ENCODE measurements around the gene ZNF107.
"Not testable (repeated sequence)": the region's sequence is repeated elsewhere in the genome, so short reads cannot be mapped to it uniquely, and the experiment has no call there.

The ZNF107 gene

GRCh38 chr7:64642875-64643274 lies 23.1 kb upstream of the ZNF107 start:
- no peak for DNase-seq (ENCODE audit: low read depth in 1 of 2, low spot score in 1 of 2)

DNA sequence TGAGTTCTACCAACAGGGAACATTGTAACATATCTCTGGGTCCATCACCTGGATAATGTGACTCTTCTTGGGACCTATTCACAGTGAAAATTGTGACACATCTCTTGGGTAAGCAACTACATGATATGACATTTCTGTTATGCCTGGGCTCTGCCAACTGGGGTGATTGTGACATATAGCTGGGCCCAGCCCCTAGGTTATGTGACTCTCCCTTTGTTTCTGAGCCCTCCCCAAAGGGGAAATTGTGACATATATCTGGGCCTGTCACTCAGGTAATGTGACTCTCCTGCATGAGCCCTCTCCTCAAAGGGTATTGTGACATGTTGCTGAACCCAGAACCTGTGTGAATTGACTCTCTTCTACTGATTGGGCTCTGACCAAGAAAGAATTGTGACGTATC lies 22.4 kb upstream of the ZNF107 start:
- DNase-seq (ENCODE audit: low read depth in 1 of 2, low spot score in 1 of 2) = no peak

DNA sequence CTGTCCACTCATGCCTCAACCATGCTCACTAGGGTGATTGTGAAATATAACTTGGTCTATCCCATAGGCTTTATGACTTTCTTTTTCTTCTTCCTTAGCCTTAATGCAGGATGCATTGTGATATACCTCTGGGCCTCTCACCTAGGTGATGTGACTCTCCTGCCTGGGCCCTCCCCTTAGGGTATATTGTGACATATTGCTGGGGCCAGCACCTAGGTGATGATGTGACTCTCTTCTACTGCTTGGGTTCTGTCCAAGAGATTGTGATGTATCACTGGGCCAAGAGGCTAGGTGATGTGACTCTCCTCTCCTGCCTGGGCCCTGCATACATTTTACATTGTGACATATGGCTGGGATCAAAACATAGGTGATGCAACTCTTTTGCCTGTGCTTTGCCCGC lies 14.7 kb upstream of the ZNF107 start:
- DNase-seq (ENCODE audit: low read depth in 1 of 2, low spot score in 1 of 2) = no peak

GRCh38 chr7:64651632-64652165 lies 14.2 kb upstream of the ZNF107 start:
- no peak for DNase-seq (ENCODE audit: low read depth in 1 of 2, low spot score in 1 of 2)

- DNase-seq (ENCODE audit: low read depth in 1 of 2, low spot score in 1 of 2) = no peak
Observed at GRCh38 chr7:64653721-64654401, 12.1 kb upstream of the ZNF107 start.

- no peak for DNase-seq (ENCODE audit: low read depth in 1 of 2, low spot score in 1 of 2)
Observed at GRCh38 chr7:64654796-64655548, 11.0 kb upstream of the ZNF107 start.

GRCh38 chr7:64655811-64656210 lies 10.1 kb upstream of the ZNF107 start:
- no peak for DNase-seq (ENCODE audit: low read depth in 1 of 2, low spot score in 1 of 2)

DNA sequence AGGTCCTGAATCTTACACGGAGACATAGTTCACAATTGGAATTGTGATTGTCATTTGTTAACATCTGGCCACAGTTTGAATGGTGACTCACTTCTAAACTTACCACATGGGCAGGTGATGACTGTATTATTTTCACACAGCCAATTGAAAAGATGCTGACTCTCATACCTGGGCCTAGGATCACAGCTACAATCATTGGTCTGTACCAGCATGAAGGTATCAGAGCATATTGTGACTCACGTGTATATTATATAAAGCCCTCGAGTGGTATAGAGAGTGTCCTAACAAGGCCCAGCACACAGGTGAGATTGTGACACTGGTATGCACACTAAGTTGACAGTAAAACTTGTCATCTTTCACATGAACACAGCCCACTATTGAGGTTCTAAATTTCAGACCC lies 9.4 kb upstream of the ZNF107 start:
- DNase-seq (ENCODE audit: low read depth in 1 of 2, low spot score in 1 of 2) = no peak

DNA sequence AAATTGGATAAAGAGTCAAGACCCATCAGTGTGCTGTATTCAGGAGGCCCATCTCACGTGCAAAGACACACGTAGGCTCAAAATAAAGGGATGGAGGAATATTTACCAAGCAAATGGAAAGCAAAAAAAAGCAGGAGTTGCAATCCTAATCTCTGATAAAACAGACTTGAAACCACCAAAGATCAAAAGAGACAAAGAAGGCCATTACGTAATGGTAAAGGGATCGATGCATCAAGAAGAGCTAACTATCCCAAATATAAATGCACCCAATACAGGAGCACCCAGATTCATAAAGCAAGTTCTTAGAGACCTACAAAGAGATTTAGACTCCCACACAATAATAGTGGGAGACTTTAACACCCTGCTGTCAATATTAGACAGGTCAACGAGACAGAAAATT lies 3.8 kb upstream of the ZNF107 start:
- DNase-seq (ENCODE audit: low read depth in 1 of 2, low spot score in 1 of 2) = not testable (repeated sequence)

- DNase-seq (ENCODE audit: low read depth in 1 of 2, low spot score in 1 of 2) = no peak
Observed at GRCh38 chr7:64666663-64667050, 724 bp downstream of the ZNF107 start.

- DNase-seq (ENCODE audit: low read depth in 1 of 2, low spot score in 1 of 2) = no peak
Observed at GRCh38 chr7:64667311-64667710, 1.4 kb downstream of the ZNF107 start.

DNA sequence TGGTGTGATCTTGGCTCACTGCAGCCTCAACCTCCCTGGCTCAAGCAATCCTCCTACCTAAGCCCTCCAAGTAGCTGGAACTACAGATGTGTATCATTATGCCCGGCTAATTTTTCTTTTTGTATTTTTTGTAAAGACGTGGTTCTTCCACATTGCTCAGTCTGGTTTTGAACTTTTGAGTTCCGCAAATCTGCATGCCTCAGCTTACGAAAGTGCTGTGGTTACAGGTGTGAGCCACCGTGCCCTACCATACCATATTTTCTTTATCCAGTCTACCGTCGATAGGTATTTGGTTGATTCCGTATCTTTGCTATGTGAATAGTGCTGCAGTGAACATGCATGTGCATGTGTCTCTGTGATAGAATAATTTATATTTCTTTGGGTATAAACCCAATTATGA lies 6.5 kb downstream of the ZNF107 start:
- no peak for DNase-seq (ENCODE audit: low read depth in 1 of 2, low spot score in 1 of 2)

DNA sequence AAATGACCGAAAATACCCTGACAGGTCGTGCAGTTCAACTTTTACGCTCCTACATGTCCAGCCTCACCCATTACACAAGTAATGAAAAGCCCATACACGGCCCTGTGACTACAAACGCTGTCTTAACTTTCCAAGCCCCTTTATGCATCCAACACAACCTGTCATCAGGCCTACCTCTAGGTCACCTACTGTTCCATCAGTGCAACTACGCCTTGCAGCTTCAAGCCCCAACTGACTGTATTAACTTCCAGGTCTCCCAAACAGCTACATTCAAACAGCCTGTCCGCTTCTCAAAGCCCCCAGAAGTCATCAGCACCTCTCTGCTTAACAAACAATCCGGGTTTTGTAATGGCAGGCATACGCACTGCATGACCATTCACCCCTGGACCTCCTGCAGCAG lies 19.2 kb downstream of the ZNF107 start:
- DNase-seq (ENCODE audit: low read depth in 1 of 2, low spot score in 1 of 2) = no peak

DNA sequence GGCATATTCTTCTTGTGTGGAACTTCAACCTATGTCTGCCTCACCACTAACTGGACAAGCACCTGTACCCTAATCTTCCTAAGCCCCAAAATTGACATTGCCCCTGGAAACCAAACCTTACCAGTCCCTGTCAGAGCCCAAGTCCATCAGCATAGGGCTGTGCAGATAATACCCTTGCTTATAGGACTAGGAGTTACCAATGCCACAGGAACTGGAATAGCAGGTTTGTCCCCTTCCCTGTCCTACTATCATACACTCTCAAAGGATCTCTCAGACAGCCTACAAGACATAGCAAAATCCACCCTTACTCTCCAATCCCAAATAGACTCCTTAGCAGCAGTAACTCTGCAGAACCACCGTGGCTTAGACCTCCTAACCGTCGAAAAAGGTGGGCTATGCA lies 19.8 kb downstream of the ZNF107 start:
- DNase-seq (ENCODE audit: low read depth in 1 of 2, low spot score in 1 of 2) = no peak

DNA sequence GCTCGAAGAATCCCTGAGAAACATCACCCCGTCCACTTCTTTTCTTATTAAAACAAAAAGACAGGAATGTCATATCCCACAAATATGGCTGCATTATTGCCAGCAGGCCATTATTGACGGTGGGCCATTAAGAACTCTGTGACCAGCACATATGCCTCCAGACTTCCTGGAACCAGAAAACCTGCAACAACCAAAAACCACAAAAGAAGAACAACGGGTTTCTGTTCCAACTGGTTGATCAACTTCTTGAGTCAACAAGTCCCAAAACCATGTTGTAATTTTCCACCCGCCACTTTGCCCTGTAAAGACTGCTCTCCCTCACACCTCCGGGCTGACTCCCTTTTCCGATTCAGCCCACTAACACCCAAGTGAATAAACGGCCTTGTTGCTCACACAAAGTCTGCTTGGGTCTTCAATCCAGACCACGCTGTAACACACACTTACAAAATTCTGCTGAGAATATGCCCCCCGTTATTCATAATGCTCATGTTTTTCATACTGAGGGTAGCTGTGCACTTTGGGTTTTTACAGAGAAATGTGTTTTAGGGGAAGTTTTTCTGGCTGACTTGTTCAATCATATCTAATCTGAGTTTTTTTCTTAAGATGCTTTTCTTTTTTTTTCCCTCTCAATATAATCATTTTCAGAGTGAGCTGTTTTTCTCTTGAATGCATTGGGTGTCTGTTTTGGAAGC lies 20.7 kb downstream of the ZNF107 start:
- no peak for DNase-seq (ENCODE audit: low read depth in 1 of 2, low spot score in 1 of 2)

- no peak for DNase-seq (ENCODE audit: low read depth in 1 of 2, low spot score in 1 of 2)
Observed at GRCh38 chr7:64687249-64687648, 21.3 kb downstream of the ZNF107 start.

DNA sequence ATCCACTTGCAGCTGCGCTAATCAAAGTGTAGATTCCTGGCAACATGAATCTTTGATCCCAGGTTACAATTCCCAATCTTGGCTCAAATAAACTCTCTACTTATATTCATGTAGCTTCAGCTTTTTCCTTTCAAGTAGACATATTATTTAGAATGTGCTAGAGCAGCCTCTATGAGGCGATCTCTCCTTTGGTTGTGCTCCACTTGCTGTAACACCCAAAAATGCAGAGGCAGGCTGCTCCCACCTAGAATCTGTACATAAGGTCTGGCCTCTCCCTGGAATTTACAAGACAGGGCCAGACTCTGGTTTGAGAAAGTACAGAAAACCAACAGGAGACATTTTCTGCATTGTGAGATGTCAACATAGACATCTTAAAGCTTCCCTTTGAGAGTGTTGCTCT lies 23.1 kb downstream of the ZNF107 start:
- no peak for DNase-seq (ENCODE audit: low read depth in 1 of 2, low spot score in 1 of 2)

- DNase-seq (ENCODE audit: low read depth in 1 of 2, low spot score in 1 of 2) = no peak
Observed at GRCh38 chr7:64691831-64692230, 25.9 kb downstream of the ZNF107 start.

- not testable (repeated sequence) for DNase-seq (ENCODE audit: low read depth in 1 of 2, low spot score in 1 of 2)
Observed at GRCh38 chr7:64697863-64698262, 31.9 kb downstream of the ZNF107 start.

DNA sequence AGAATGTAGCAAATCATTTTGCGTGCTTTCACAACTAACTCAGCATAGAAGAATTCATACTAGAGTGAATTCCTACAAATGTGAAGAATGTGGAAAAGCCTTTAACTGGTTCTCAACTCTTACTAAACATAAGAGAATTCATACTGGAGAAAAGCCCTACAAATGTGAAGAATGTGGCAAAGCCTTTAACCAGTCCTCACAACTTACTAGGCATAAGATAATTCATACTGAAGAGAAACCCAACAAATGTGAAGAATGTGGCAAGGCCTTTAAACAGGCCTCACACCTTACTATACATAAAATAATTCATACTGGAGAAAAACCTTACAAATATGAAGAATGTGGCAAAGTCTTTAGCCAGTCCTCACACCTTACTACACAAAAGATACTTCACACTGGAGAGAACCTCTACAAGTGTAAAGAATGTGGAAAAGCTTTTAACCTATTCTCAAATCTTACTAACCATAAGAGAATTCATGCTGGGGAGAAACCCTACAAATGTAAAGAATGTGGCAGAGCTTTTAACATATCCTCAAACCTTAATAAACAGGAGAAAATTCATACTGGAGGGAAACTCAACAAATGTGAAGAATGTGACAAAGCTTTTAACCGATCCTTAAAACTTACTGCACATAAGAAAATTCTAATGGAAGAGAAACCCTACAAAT lies 40.8 kb downstream of the ZNF107 start:
- DNase-seq (ENCODE audit: low read depth in 1 of 2, low spot score in 1 of 2) = no peak

- not testable (repeated sequence) for DNase-seq (ENCODE audit: low read depth in 1 of 2, low spot score in 1 of 2)
Observed at GRCh38 chr7:64717896-64718295, 52.0 kb downstream of the ZNF107 start.
